ENCODE measurements around the gene PYCARD. TPM values are rescaled to one million over a fixed set of nuclear protein-coding genes. Genes with fewer than 3 reads are reported as not detected.

Gene PYCARD

GRCh38 chr16:31168848-31169247, 33.7 kb downstream of the PYCARD start:
- no peaks in the 10 kb centered on the region for H3K4me1 ChIP-seq (ENCODE audit: control insufficient read depth, low read depth, low read length)
- H3K79me1 ChIP-seq (ENCODE audit: low read length), result no peaks in the 10 kb centered on the region
- H4K5ac ChIP-seq (ENCODE audit: low read length), result no peak overlapping the region
- H3K27ac ChIP-seq (ENCODE audit: low read depth, low read length), result no peak overlapping the region
- no peaks in the 10 kb centered on the region for H3K79me2 ChIP-seq (ENCODE audit: control insufficient read depth, insufficient read depth, low read length)
- no CpG with 5 or more reads among the region's 2 CpGs for WGBS (ENCODE audit: extremely low coverage, insufficient coverage, low lambda C conversion rate)
- no peak for DNase-seq
- H3K4me2 ChIP-seq (ENCODE audit: low read length), result no peak overlapping the region
- H3K18ac ChIP-seq (ENCODE audit: low read length), result no peak overlapping the region
- H2BK5ac ChIP-seq (ENCODE audit: low read length), result no peak overlapping the region
- H3K9ac ChIP-seq (ENCODE audit: low read length), result no peak overlapping the region
- no peak overlapping the region for H2AK5ac ChIP-seq (ENCODE audit: low read length)
- no peak overlapping the region for H3K56ac ChIP-seq (ENCODE audit: low read length)
- H3K4me3 ChIP-seq (ENCODE audit: low read length), result no peak overlapping the region
- no peaks in the 10 kb centered on the region for H3K36me3 ChIP-seq (ENCODE audit: control insufficient read depth, insufficient read depth, low read length)
- H2BK15ac ChIP-seq (replicated peaks; ENCODE audit: low read depth), result no peak overlapping the region
- no peaks in the 10 kb centered on the region for H3K27me3 ChIP-seq (ENCODE audit: insufficient read depth, low read length, poor library complexity)
- no peak overlapping the region for H4K8ac ChIP-seq (ENCODE audit: low read depth, low read length)
- H2BK120ac ChIP-seq (ENCODE audit: low read depth, low read length), result no peak overlapping the region
- no peak overlapping the region for H3K4ac ChIP-seq (ENCODE audit: low read depth, low read length)
- no peak overlapping the region for H3K23ac ChIP-seq (ENCODE audit: low read length)

GRCh38 chr16:31167315-31167714, 35.2 kb downstream of the PYCARD start:
- Histone ChIP-seq H4K5ac (ENCODE audit: low read length) (no peak overlapping the region), H4K8ac (ENCODE audit: low read depth, low read length) (no peak overlapping the region), H2BK5ac (ENCODE audit: low read length) (no peak overlapping the region), H3K9ac (ENCODE audit: low read length) (no peak overlapping the region), H2BK15ac (replicated peaks; ENCODE audit: low read depth) (no peak overlapping the region), H3K27ac (ENCODE audit: low read depth, low read length) (no peak overlapping the region), H3K4ac (ENCODE audit: low read depth, low read length) (no peak overlapping the region), H3K4me3 (ENCODE audit: low read length) (no peak overlapping the region), H3K36me3 (ENCODE audit: control insufficient read depth, insufficient read depth, low read length) (no peaks in the 10 kb centered on the region), H2BK120ac (ENCODE audit: low read depth, low read length) (no peak overlapping the region), H3K27me3 (ENCODE audit: insufficient read depth, low read length, poor library complexity) (no peaks in the 10 kb centered on the region), H3K18ac (ENCODE audit: low read length) (no peak overlapping the region), H3K79me2 (ENCODE audit: control insufficient read depth, insufficient read depth, low read length) (no peaks in the 10 kb centered on the region), H3K56ac (ENCODE audit: low read length) (no peak overlapping the region), H3K4me1 (ENCODE audit: control insufficient read depth, low read depth, low read length) (no peaks in the 10 kb centered on the region), H3K23ac (ENCODE audit: low read length) (no peak overlapping the region), H3K4me2 (ENCODE audit: low read length) (no peak overlapping the region), H3K79me1 (ENCODE audit: low read length) (no peaks in the 10 kb centered on the region), H2AK5ac (ENCODE audit: low read length) (no peak overlapping the region)
- DNase-seq, result no peak
- WGBS (ENCODE audit: extremely low coverage, insufficient coverage, low lambda C conversion rate), result no CpG with 5 or more reads among the region's 8 CpGs

GRCh38 chr16:31157136-31157535, 45.4 kb downstream of the PYCARD start:
- no CpG with 5 or more reads among the region's 8 CpGs for WGBS (ENCODE audit: extremely low coverage, insufficient coverage, low lambda C conversion rate)
- Histone ChIP-seq H3K18ac (ENCODE audit: low read length) (no peak overlapping the region), H3K9ac (ENCODE audit: low read length) (no peak overlapping the region), H4K8ac (ENCODE audit: low read depth, low read length) (no peak overlapping the region), H2BK5ac (ENCODE audit: low read length) (no peak overlapping the region), H3K79me2 (ENCODE audit: control insufficient read depth, insufficient read depth, low read length) (no peaks in the 10 kb centered on the region), H3K36me3 (ENCODE audit: control insufficient read depth, insufficient read depth, low read length) (no peaks in the 10 kb centered on the region), H3K27me3 (ENCODE audit: insufficient read depth, low read length, poor library complexity) (no peaks in the 10 kb centered on the region), H2BK15ac (replicated peaks; ENCODE audit: low read depth) (no peak overlapping the region), H3K4me2 (ENCODE audit: low read length) (no peak overlapping the region), H3K4me1 (ENCODE audit: control insufficient read depth, low read depth, low read length) (no peaks in the 10 kb centered on the region), H3K79me1 (ENCODE audit: low read length) (no peaks in the 10 kb centered on the region), H3K4me3 (ENCODE audit: low read length) (no peak overlapping the region), H4K5ac (ENCODE audit: low read length) (no peak overlapping the region), H3K4ac (ENCODE audit: low read depth, low read length) (no peak overlapping the region), H3K27ac (ENCODE audit: low read depth, low read length) (no peak overlapping the region), H2AK5ac (ENCODE audit: low read length) (no peak overlapping the region), H3K23ac (ENCODE audit: low read length) (no peak overlapping the region), H3K56ac (ENCODE audit: low read length) (no peak overlapping the region), H2BK120ac (ENCODE audit: low read depth, low read length) (no peak overlapping the region)
- no peak for DNase-seq

Small RNAs within 50 kb of the gene (small RNA-seq; reads per million reads assigned to genes)
- not detected for gene AC009088.4 (ENCODE audit: insufficient read depth)
- gene NDUFA3P6 (ENCODE audit: insufficient read depth), result not detected
